ENCODE data around the gene GNAL.
"Not testable (repeated sequence)": the region's sequence is repeated elsewhere in the genome, so short reads cannot be mapped to it uniquely, and the experiment has no call there.

Gene GNAL

GRCh38 chr18:11874676-11875075, 185.6 kb downstream of the GNAL start:
- no peak for DNase-seq (ENCODE audit: low read depth, low spot score)

- no peak for DNase-seq (ENCODE audit: low read depth, low spot score)
Measured at GRCh38 chr18:11877497-11878135, 188.6 kb downstream of the GNAL start.

GRCh38 chr18:11880586-11881304, 191.7 kb downstream of the GNAL start:
- no peak for DNase-seq (ENCODE audit: low read depth, low spot score)

GRCh38 chr18:11882636-11883035, 193.6 kb downstream of the GNAL start:
- DNase-seq (ENCODE audit: low read depth, low spot score) = no peak

- DNase-seq (ENCODE audit: low read depth, low spot score) = no peak
Measured at GRCh38 chr18:11883153-11883552, 194.1 kb downstream of the GNAL start.

- no peak for DNase-seq (ENCODE audit: low read depth, low spot score)
Measured at GRCh38 chr18:11884396-11885030, 195.4 kb downstream of the GNAL start.

- DNase-seq (ENCODE audit: low read depth, low spot score) = no peak
Measured at GRCh38 chr18:11885278-11885947, 196.3 kb downstream of the GNAL start.

GRCh38 chr18:11886577-11887110, 197.6 kb downstream of the GNAL start:
- no peak for DNase-seq (ENCODE audit: low read depth, low spot score)

- no peak for DNase-seq (ENCODE audit: low read depth, low spot score)
Measured at GRCh38 chr18:11887328-11888128, 198.5 kb downstream of the GNAL start.

GRCh38 chr18:11888726-11889125, 199.7 kb downstream of the GNAL start:
- DNase-seq (ENCODE audit: low read depth, low spot score) = no peak

- no peak for DNase-seq (ENCODE audit: low read depth, low spot score)
Measured at GRCh38 chr18:11889284-11889683, 200.2 kb downstream of the GNAL start.

GRCh38 chr18:11891737-11892136, 202.7 kb downstream of the GNAL start:
- no peak for DNase-seq (ENCODE audit: low read depth, low spot score)

- not testable (repeated sequence) for DNase-seq (ENCODE audit: low read depth, low spot score)
Measured at GRCh38 chr18:11892438-11892837, 203.4 kb downstream of the GNAL start.

GRCh38 chr18:11897781-11898180, 208.7 kb downstream of the GNAL start:
- no peak for DNase-seq (ENCODE audit: low read depth, low spot score)

GRCh38 chr18:11899063-11899462, 210.0 kb downstream of the GNAL start:
- no peak for DNase-seq (ENCODE audit: low read depth, low spot score)

- DNase-seq (ENCODE audit: low read depth, low spot score) = no peak
Measured at GRCh38 chr18:11901826-11902438, 212.9 kb downstream of the GNAL start.

GRCh38 chr18:11902522-11903292, 213.6 kb downstream of the GNAL start:
- no peak for DNase-seq (ENCODE audit: low read depth, low spot score)

- no peak for DNase-seq (ENCODE audit: low read depth, low spot score)
Measured at GRCh38 chr18:11905613-11906012, 216.5 kb downstream of the GNAL start.

- no peak for DNase-seq (ENCODE audit: low read depth, low spot score)
Measured at GRCh38 chr18:11906176-11906575, 217.1 kb downstream of the GNAL start.

Data from activated naive CD8-positive, alpha-beta T cell treated with anti-CD3 and anti-CD28 coated beads, Interleukin-2, amount 50 U/mL, for 16 hours (primary cell).